Neural crest cell (in vitro differentiated cells): Measurements from ENCODE around the gene ANKRD53. TPM values are rescaled to one million over a fixed set of nuclear protein-coding genes. Genes with fewer than 3 reads are reported as not detected.
A peak's percentile ranks its signal among the peaks of the same experiment; 100 is the strongest.

Experiments used
- DNase-seq: peaks from one replicate; pipeline ENCODE4 v3.0.0; 2021; ENCODE audit warnings: low read depth, mixed read lengths, low spot score
- H3K27ac Mint-ChIP-seq: one replicate; pipeline ENCODE4 v1.8.0; 2021; ENCODE audit warnings: mild to moderate bottlenecking, mixed read lengths; ENCODE audit not compliant: unreplicated experiment
- H3K27me3 Mint-ChIP-seq: 2 replicates; pipeline ENCODE4 v1.8.0; 2021; ENCODE audit warnings: low read depth, mild to moderate bottlenecking, mixed read lengths
- H3K36me3 Mint-ChIP-seq: 2 replicates; pipeline ENCODE4 v1.8.0; 2021; ENCODE audit warnings: low read depth, mild to moderate bottlenecking, mixed read lengths
- H3K4me1 Mint-ChIP-seq: 2 replicates; pipeline ENCODE4 v1.8.0; 2021; ENCODE audit warnings: mixed read lengths
- H3K4me3 Mint-ChIP-seq: one replicate; pipeline ENCODE4 v1.8.0; 2021; ENCODE audit warnings: mild to moderate bottlenecking, mixed read lengths
- H3K9me3 Mint-ChIP-seq: 2 replicates; pipeline ENCODE4 v1.8.0; 2021; ENCODE audit warnings: mixed read lengths
- CTCF ChIP-seq: fragments of 200-600 bp; sonication (generic); conservative IDR thresholded peaks from 2 replicates; pipeline ENCODE4 v1.5.0; 2021; ENCODE audit warnings: antibody characterized with exemption, mild to moderate bottlenecking
- total RNA-seq: library from RNA; stranded (reverse); gene quantifications from 2 replicates; pipeline ENCODE4 v1.2.1, GENCODE V29; 2021

The ANKRD53 gene
- total RNA-seq, 1 donor from 2014 or later, result 1.7 TPM

- H3K4me1 Mint-ChIP-seq, result no peaks in the 10 kb centered on the region
- TF ChIP-seq CTCF, result no peak
- H3K9me3 Mint-ChIP-seq, result no peaks in the 10 kb centered on the region
- DNase-seq, result no peak
- no peak overlapping the region for H3K4me3 Mint-ChIP-seq
- no peaks in the 10 kb centered on the region for H3K36me3 Mint-ChIP-seq
- H3K27me3 Mint-ChIP-seq, result peaks cover 45% of the 10 kb centered on the region
- no peak overlapping the region for H3K27ac Mint-ChIP-seq
These were observed 20.6 kb upstream of the ANKRD53 start for GRCh38 chr2:70957798-70958197.

DNA sequence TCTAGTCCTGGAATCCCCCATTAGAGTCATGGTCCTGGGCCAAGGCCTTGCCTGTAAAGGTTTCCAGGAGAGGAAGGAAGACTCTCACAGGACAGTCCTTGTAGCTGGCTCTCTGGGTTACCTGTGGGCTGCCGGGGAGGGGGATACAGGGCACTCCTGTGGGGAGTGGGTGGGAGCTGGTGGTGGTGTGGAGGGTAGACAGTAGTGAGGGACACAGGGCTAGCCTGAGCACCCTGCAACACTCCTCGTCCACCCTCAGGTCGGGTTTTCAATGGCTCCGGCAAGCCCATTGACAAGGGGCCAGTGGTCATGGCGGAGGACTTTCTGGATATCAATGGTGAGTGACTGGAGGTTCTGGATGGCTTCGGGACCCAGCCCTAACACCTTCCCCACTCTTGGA is 19.7 kb upstream of the ANKRD53 start:
- Mint-ChIP-seq H3K27ac (no peak overlapping the region), H3K27me3 (peaks cover 44% of the 10 kb centered on the region), H3K4me1 (no peaks in the 10 kb centered on the region), H3K4me3 (no peak overlapping the region), H3K9me3 (no peaks in the 10 kb centered on the region), H3K36me3 (no peaks in the 10 kb centered on the region)
- TF ChIP-seq CTCF, result no peak
- no peak for DNase-seq

DNA sequence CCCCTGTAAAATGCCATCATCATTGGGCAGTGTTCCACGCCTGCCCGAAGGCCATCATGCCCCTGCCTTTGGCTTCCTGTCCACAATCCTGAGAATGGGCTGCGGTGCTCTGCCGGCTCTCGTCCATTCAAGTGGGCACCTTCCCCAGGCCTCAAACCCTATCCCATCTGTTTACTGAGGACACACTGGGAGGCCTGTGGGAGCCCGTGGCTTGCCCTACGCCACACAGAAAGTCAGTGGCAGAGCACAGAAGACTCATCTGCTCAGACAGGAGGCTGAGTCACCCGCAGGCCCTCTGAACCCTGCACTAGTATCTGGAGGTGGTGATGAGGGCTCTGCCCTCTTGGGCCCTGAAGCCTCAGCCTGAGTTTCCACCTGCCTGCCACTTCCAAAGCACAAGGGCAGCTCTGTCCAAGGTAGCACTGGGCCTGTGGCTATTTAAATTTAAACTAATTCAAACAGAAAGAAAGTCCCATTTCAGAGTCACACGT is 19.1 kb upstream of the ANKRD53 start:
- H3K4me3 Mint-ChIP-seq, result no peak overlapping the region
- no peak overlapping the region for H3K27ac Mint-ChIP-seq
- no peak for DNase-seq
- H3K27me3 Mint-ChIP-seq, result peaks cover 44% of the 10 kb centered on the region
- no peak for TF ChIP-seq CTCF
- H3K36me3 Mint-ChIP-seq, result no peaks in the 10 kb centered on the region
- no peaks in the 10 kb centered on the region for H3K9me3 Mint-ChIP-seq
- H3K4me1 Mint-ChIP-seq, result no peaks in the 10 kb centered on the region

GRCh38 chr2:70959851-70960832 is 18.3 kb upstream of the ANKRD53 start:
- H3K27me3 Mint-ChIP-seq, result peaks cover 44% of the 10 kb centered on the region
- no peak overlapping the region for H3K27ac Mint-ChIP-seq
- peak; percentile 21 for TF ChIP-seq CTCF

GRCh38 chr2:70960833-70961647 is 17.4 kb upstream of the ANKRD53 start:
- H3K9me3 Mint-ChIP-seq, result no peaks in the 10 kb centered on the region
- H3K27me3 Mint-ChIP-seq, result peaks cover 45% of the 10 kb centered on the region
- H3K27ac Mint-ChIP-seq, result no peak overlapping the region
- DNase-seq, result no peak
- H3K4me1 Mint-ChIP-seq, result peaks cover 7% of the 10 kb centered on the region
- TF ChIP-seq CTCF, result peak; percentile 6
- no peak overlapping the region for H3K4me3 Mint-ChIP-seq
- H3K36me3 Mint-ChIP-seq, result no peaks in the 10 kb centered on the region

More at GRCh38 chr2:70959851-70960832, 18.3 kb upstream of the ANKRD53 start:
- Mint-ChIP-seq H3K4me1 (peaks cover 5% of the 10 kb centered on the region), H3K9me3 (no peaks in the 10 kb centered on the region), H3K4me3 (no peak overlapping the region), H3K36me3 (no peaks in the 10 kb centered on the region)
- no peak for DNase-seq
